ENCODE results near the gene CADPS.

The CADPS gene

GRCh38 chr3:62372621-62373041, 502.6 kb downstream of the CADPS start:
- DNase-seq (ENCODE audit: low read depth in 1 of 2, low spot score in 1 of 2) = no peak
- TF ChIP-seq POLR2AphosphoS5 (IDR thresholded peaks at IDR 0.05; ENCODE audit: low read depth) = no peak
- no peak for TF ChIP-seq REST (IDR thresholded peaks at IDR 0.05; ENCODE audit: insufficient replicate concordance, low read depth)
- no peak for TF ChIP-seq SPI1 (IDR thresholded peaks at IDR 0.05; ENCODE audit: borderline replicate concordance, low read depth)
- no peak for TF ChIP-seq GABPA (IDR thresholded peaks at IDR 0.05; ENCODE audit: low read depth)
- TF ChIP-seq CTCF (IDR thresholded peaks at IDR 0.05; ENCODE audit: insufficient read depth, low read length) = no peak

GRCh38 chr3:62371720-62372591, 503.3 kb downstream of the CADPS start:
- no peak for TF ChIP-seq POLR2AphosphoS5 (IDR thresholded peaks at IDR 0.05; ENCODE audit: low read depth)
- no peak overlapping the region for H3K27ac ChIP-seq (replicated peaks)
- no peak for DNase-seq (ENCODE audit: low read depth in 1 of 2, low spot score in 1 of 2)
- H3K4me3 ChIP-seq (replicated peaks; ENCODE audit: insufficient read depth, low read length) = no peak overlapping the region
- H3K27me3 ChIP-seq (ENCODE audit: insufficient read depth, poor library complexity, severe bottlenecking) = peaks cover 79% of the 10 kb centered on the region

More at GRCh38 chr3:62372621-62373041, 502.6 kb downstream of the CADPS start:
- Histone ChIP-seq H3K4me3 (replicated peaks; ENCODE audit: insufficient read depth, low read length) (no peak overlapping the region), H3K27ac (replicated peaks) (no peak overlapping the region), H3K27me3 (ENCODE audit: insufficient read depth, poor library complexity, severe bottlenecking) (peaks cover 74% of the 10 kb centered on the region)

GRCh38 chr3:62370858-62371719, 504.1 kb downstream of the CADPS start:
- TF ChIP-seq POLR2AphosphoS5 (IDR thresholded peaks at IDR 0.05; ENCODE audit: low read depth) = no peak
- no peak for TF ChIP-seq CTCF (IDR thresholded peaks at IDR 0.05; ENCODE audit: insufficient read depth, low read length)
- TF ChIP-seq GABPA (IDR thresholded peaks at IDR 0.05; ENCODE audit: low read depth) = no peak
- TF ChIP-seq SPI1 (IDR thresholded peaks at IDR 0.05; ENCODE audit: borderline replicate concordance, low read depth) = no peak
- no peak for TF ChIP-seq REST (IDR thresholded peaks at IDR 0.05; ENCODE audit: insufficient replicate concordance, low read depth)
- Histone ChIP-seq H3K27me3 (ENCODE audit: insufficient read depth, poor library complexity, severe bottlenecking) (peaks cover 78% of the 10 kb centered on the region), H3K4me3 (replicated peaks; ENCODE audit: insufficient read depth, low read length) (no peak overlapping the region), H3K27ac (replicated peaks) (no peak overlapping the region)
- DNase-seq (ENCODE audit: low read depth in 1 of 2, low spot score in 1 of 2) = no peak
